ENCODE results near the gene DNAJC19. TPM values are rescaled to one million over a fixed set of nuclear protein-coding genes. Genes with fewer than 3 reads are reported as not detected.

The DNAJC19 gene
- polyA plus RNA-seq, 1 donor: 48.8 TPM

Other genes with a start within 250 kb of the DNAJC19 start
- gene FXR1, start 77.1 kb downstream of the DNAJC19 start, polyA plus RNA-seq: 152 TPM

Data from large intestine (tissue), 1 donor.